Effector memory CD4-positive, alpha-beta T cell (primary cell): ENCODE measurements around the gene PKDCC.
"Not testable (repeated sequence)": the region's sequence is repeated elsewhere in the genome, so short reads cannot be mapped to it uniquely, and the experiment has no call there.

ENCODE experiments used
- DNase-seq, 3 donors: peaks; one replicate each; pipeline ENCODE4 v3.0.0-alpha.2; 2020
- H3K27ac ChIP-seq: 2 replicates; pipeline ENCODE4 v1.7.0; 2013; ENCODE audit warnings: mild to moderate bottlenecking, low read length, moderate library complexity; ENCODE audit not compliant: insufficient read depth, poor library complexity, severe bottlenecking
- H3K27me3 ChIP-seq: replicated peaks from 2 replicates; pipeline ENCODE4 v1.7.0; 2013; ENCODE audit warnings: mild to moderate bottlenecking, low read length; ENCODE audit not compliant: insufficient read depth, control insufficient read depth, poor library complexity, severe bottlenecking
- H3K36me3 ChIP-seq: 2 replicates; pipeline ENCODE4 v1.7.0; 2013; ENCODE audit warnings: mild to moderate bottlenecking, low read length, moderate library complexity; ENCODE audit not compliant: control insufficient read depth, insufficient read depth
- H3K4me1 ChIP-seq: 2 replicates; pipeline ENCODE4 v1.7.0; 2013; ENCODE audit warnings: low read length, mild to moderate bottlenecking; ENCODE audit not compliant: control insufficient read depth, insufficient read depth, poor library complexity, severe bottlenecking
- H3K4me3 ChIP-seq: 2 replicates; pipeline ENCODE4 v1.7.0; 2013; ENCODE audit warnings: low read length, low read depth, mild to moderate bottlenecking; ENCODE audit not compliant: insufficient read depth, poor library complexity, severe bottlenecking
- H3K9me3 ChIP-seq: 2 replicates; pipeline ENCODE4 v1.7.0; 2013; ENCODE audit warnings: mild to moderate bottlenecking, low read length, moderate library complexity; ENCODE audit not compliant: control insufficient read depth

Gene PKDCC

GRCh38 chr2:42030200-42030759 is 17.5 kb upstream of the PKDCC start:
- Histone ChIP-seq H3K9me3 (no peaks in the 10 kb centered on the region), H3K4me3 (no peak overlapping the region), H3K27ac (no peak overlapping the region), H3K27me3 (no peaks in the 10 kb centered on the region), H3K4me1 (no peaks in the 10 kb centered on the region), H3K36me3 (no peaks in the 10 kb centered on the region)
- no peak for DNase-seq

GRCh38 chr2:42030829-42031228 is 17.0 kb upstream of the PKDCC start:
- DNase-seq: no peak
- Histone ChIP-seq H3K9me3 (no peaks in the 10 kb centered on the region), H3K36me3 (no peaks in the 10 kb centered on the region), H3K27me3 (no peaks in the 10 kb centered on the region), H3K4me1 (no peaks in the 10 kb centered on the region), H3K27ac (no peak overlapping the region), H3K4me3 (no peak overlapping the region)

GRCh38 chr2:42031281-42032223 is 16.3 kb upstream of the PKDCC start:
- no peak overlapping the region for H3K4me3 ChIP-seq
- DNase-seq: no peak
- no peaks in the 10 kb centered on the region for H3K27me3 ChIP-seq
- H3K27ac ChIP-seq: no peak overlapping the region
- H3K36me3 ChIP-seq: no peaks in the 10 kb centered on the region
- no peaks in the 10 kb centered on the region for H3K4me1 ChIP-seq
- no peaks in the 10 kb centered on the region for H3K9me3 ChIP-seq

- Histone ChIP-seq H3K36me3 (no peaks in the 10 kb centered on the region), H3K9me3 (no peaks in the 10 kb centered on the region), H3K4me3 (no peak overlapping the region), H3K4me1 (no peaks in the 10 kb centered on the region), H3K27ac (no peak overlapping the region), H3K27me3 (no peaks in the 10 kb centered on the region)
- no peak for DNase-seq
These were observed 15.6 kb upstream of the PKDCC start for GRCh38 chr2:42032224-42032620.

- Histone ChIP-seq H3K36me3 (no peaks in the 10 kb centered on the region), H3K4me1 (no peaks in the 10 kb centered on the region), H3K27ac (no peak overlapping the region), H3K4me3 (no peak overlapping the region), H3K27me3 (no peaks in the 10 kb centered on the region), H3K9me3 (no peaks in the 10 kb centered on the region)
- DNase-seq: no peak
These were observed 15.1 kb upstream of the PKDCC start for GRCh38 chr2:42032745-42033144.

- H3K4me3 ChIP-seq, H3K9me3 ChIP-seq, H3K36me3 ChIP-seq, H3K27ac ChIP-seq, DNase-seq, H3K4me1 ChIP-seq, H3K27me3 ChIP-seq: not testable (repeated sequence)
These were observed 13.7 kb upstream of the PKDCC start for GRCh38 chr2:42034096-42034495.

- Histone ChIP-seq H3K9me3 (no peaks in the 10 kb centered on the region), H3K27ac (no peak overlapping the region), H3K4me3 (no peak overlapping the region), H3K36me3 (no peaks in the 10 kb centered on the region), H3K4me1 (no peaks in the 10 kb centered on the region), H3K27me3 (no peaks in the 10 kb centered on the region)
- no peak for DNase-seq
These were observed 12.6 kb upstream of the PKDCC start for GRCh38 chr2:42035241-42035640.

- Histone ChIP-seq H3K9me3 (no peaks in the 10 kb centered on the region), H3K27ac (no peak overlapping the region), H3K27me3 (peaks cover 4% of the 10 kb centered on the region), H3K4me1 (no peaks in the 10 kb centered on the region), H3K36me3 (no peaks in the 10 kb centered on the region), H3K4me3 (no peak overlapping the region)
- DNase-seq: no peak
These were observed 11.4 kb upstream of the PKDCC start for GRCh38 chr2:42036413-42036812.

- no peak overlapping the region for H3K27ac ChIP-seq
- DNase-seq: no peak
- no peaks in the 10 kb centered on the region for H3K4me1 ChIP-seq
- no peak overlapping the region for H3K4me3 ChIP-seq
- H3K27me3 ChIP-seq: peaks cover 4% of the 10 kb centered on the region
- no peaks in the 10 kb centered on the region for H3K36me3 ChIP-seq
- H3K9me3 ChIP-seq: no peaks in the 10 kb centered on the region
These were observed 10.9 kb upstream of the PKDCC start for GRCh38 chr2:42036940-42037339.

- Histone ChIP-seq H3K36me3 (no peaks in the 10 kb centered on the region), H3K9me3 (no peaks in the 10 kb centered on the region), H3K27me3 (peaks cover 4% of the 10 kb centered on the region), H3K4me1 (no peaks in the 10 kb centered on the region), H3K27ac (no peak overlapping the region), H3K4me3 (no peak overlapping the region)
- no peak for DNase-seq
These were observed 7.1 kb upstream of the PKDCC start for GRCh38 chr2:42040643-42041278.
